Aortic smooth muscle cell (primary cell): ENCODE data around the gene PON3. TPM values are rescaled to one million over a fixed set of nuclear protein-coding genes. Genes with fewer than 3 reads are reported as not detected.

ENCODE experiments used
- total RNA-seq: library from RNA; depleted of rRNA; stranded (reverse); fragments of >200 nt; gene quantifications from 2 replicates; pipeline ENCODE4 v1.2.3, GENCODE V29; 2014

The PON3 gene
- total RNA-seq: 0.06 TPM in 1 of 2 replicates, not detected in the other

GRCh38 chr7:95396136-95397032, at the start of gene PON3:
Gene PON3 (minus strand): TSS chr7:95396375. CDS start chr7:95396350, 25 bp downstream.

DNA sequence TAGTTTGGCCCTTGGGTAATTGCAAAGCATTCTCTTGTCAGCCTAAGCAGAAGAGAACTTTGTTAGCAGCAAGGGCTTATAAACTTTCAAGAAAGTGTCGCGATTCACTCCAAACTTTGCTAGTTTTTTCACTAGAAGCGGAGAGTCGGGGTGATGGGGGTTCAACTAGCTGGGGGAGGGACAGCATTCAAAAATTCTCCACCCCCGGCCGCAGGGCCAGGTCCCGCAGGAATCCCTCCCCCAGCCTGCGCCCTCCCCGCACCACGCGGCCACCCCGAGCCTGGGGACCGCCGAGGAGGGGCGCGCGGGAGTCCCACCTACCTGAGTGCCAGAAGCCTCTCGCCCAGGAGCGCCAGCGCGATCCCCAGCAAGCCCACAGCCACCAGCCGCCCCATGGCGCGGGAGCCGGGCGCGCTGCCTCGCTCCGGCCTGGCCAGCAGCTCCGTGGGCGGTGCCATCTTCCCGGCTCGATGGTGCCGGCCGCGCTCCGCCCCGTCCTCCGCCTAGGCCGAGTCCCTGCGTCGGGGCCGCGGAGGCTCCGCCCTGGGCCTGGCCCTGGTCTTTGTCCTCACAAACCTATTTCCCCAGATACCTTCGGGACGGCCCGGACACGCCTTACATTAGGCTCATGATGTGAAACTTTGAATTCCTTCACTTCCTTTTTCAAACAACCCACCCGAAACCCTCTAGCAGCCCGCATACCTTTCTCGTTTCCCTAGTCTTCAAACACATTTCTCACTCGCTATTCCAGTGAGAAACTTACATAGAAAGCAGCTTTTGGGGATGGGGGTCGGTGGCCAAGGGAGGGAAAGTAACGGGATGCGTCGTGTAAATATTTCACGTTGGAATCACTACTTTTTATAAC, 38.6 kb upstream of the PON3 start, which contains the start of gene PON2:
TSS of gene PON2 (minus strand) at position 472 of the 865 bp plus-strand sequence. CDS start at position 395, 77 bp downstream.

DNA sequence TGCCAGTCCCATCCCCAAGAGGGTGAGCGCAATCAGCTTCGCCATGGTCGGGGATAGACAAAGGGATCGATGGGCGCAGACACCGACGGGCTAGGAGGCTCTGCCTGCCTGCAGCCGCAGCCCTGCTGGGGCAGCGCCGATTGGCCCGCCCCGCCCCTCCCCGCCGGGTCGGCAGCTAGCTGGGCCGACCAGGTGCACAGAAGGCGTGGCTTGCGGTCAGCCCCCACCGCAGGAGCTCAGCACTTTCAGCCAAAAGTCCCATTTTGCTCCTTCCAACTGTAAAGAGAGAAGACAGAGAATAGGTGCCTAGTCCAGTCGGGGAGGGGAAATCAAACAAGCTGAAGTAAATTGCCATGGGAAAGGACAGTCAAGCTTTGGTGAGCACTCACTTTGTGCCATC, 71.7 kb downstream of the PON3 start, which contains the start of gene PON1:
TSS of gene PON1 (minus strand) at position 102 of the 400 bp plus-strand sequence. CDS start at position 45, 57 bp downstream.

Other genes with a start within 250 kb of the PON3 start
- gene PON1, start 71.8 kb downstream of the PON3 start, total RNA-seq: not detected in 2 replicates
- 46.8 and 57.0 TPM in 2 replicates for gene PON2, start 38.7 kb upstream of the PON3 start, total RNA-seq
- not detected in 2 replicates for gene ASB4, start 89.6 kb upstream of the PON3 start, total RNA-seq
- 3.2 and 59.5 TPM in 2 replicates for gene PDK4, start 200.1 kb upstream of the PON3 start, total RNA-seq